ENCODE data around the gene GUCA2B. TPM values are rescaled to one million over a fixed set of nuclear protein-coding genes. Genes with fewer than 3 reads are reported as not detected.

The GUCA2B gene
- total RNA-seq, 4 donors from 2014 or later: 116 to 259 (median 223) TPM; not detected in 1

GRCh38 chr1:42137766-42138165 is 15.4 kb upstream of the GUCA2B start:
- H3K36me3 ChIP-seq: no peaks in the 10 kb centered on the region
- TF ChIP-seq, protein P1, sequence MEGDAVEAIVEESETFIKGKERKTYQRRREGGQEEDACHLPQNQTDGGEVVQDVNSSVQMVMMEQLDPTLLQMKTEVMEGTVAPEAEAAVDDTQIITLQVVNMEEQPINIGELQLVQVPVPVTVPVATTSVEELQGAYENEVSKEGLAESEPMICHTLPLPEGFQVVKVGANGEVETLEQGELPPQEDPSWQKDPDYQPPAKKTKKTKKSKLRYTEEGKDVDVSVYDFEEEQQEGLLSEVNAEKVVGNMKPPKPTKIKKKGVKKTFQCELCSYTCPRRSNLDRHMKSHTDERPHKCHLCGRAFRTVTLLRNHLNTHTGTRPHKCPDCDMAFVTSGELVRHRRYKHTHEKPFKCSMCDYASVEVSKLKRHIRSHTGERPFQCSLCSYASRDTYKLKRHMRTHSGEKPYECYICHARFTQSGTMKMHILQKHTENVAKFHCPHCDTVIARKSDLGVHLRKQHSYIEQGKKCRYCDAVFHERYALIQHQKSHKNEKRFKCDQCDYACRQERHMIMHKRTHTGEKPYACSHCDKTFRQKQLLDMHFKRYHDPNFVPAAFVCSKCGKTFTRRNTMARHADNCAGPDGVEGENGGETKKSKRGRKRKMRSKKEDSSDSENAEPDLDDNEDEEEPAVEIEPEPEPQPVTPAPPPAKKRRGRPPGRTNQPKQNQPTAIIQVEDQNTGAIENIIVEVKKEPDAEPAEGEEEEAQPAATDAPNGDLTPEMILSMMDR (IDR thresholded peaks at IDR 0.05): no peak
- no peak for TF ChIP-seq EP300 (IDR thresholded peaks at IDR 0.05; ENCODE audit: low read depth)
- TF ChIP-seq POLR2AphosphoS5 (IDR thresholded peaks at IDR 0.05): no peak
- TF ChIP-seq POLR2A (IDR thresholded peaks at IDR 0.05): no peak
- no peaks in the 10 kb centered on the region for H3K4me1 ChIP-seq
- no peak overlapping the region for H3K27ac ChIP-seq
- intact Hi-C loops (cut with DNase I; ENCODE audit: low total_unique reads) (no loop called here), in situ Hi-C loops (cut with MboI; ENCODE audit: low pct_ligation_motif_present in 1 of 4, low pct_unique_long_range_greater_than_20kb in 1 of 4, low sequenced_read_pairs in 3 of 4) (loop anchor here in 1 of 4 donors (25.0 kb wide), 2 partner anchors 575 to 600 kb away; partner anchors contain the start of gene CLDN19)
- no peak for DNase-seq
- peaks cover 16% of the 10 kb centered on the region for H3K27me3 ChIP-seq
- WGBS, 2 donors (ENCODE audit: low coverage in 1 of 2): 70 to 80% methylated on average over 2 to 10 of the region's 10 CpGs
- no peak overlapping the region for H3K4me3 ChIP-seq
- H3K9me3 ChIP-seq: no peaks in the 10 kb centered on the region

GRCh38 chr1:42138586-42138985 is 14.6 kb upstream of the GUCA2B start:
- H3K27ac ChIP-seq: no peak overlapping the region
- no peaks in the 10 kb centered on the region for H3K36me3 ChIP-seq
- intact Hi-C loops (cut with DNase I; ENCODE audit: low total_unique reads) (no loop called here), in situ Hi-C loops (cut with MboI; ENCODE audit: low pct_ligation_motif_present in 1 of 4, low pct_unique_long_range_greater_than_20kb in 1 of 4, low sequenced_read_pairs in 3 of 4) (loop anchor here in 1 of 4 donors (25.0 kb wide), 2 partner anchors 576 to 599 kb away; partner anchors contain the start of gene CLDN19)
- DNase-seq: no peak
- TF ChIP-seq, protein P1 (IDR thresholded peaks at IDR 0.05): no peak
- WGBS, 2 donors (ENCODE audit: low coverage in 1 of 2): 86 to 92% methylated on average over 2 to 4 of the region's 4 CpGs
- no peak overlapping the region for H3K4me3 ChIP-seq
- H3K27me3 ChIP-seq: peaks cover 16% of the 10 kb centered on the region
- no peaks in the 10 kb centered on the region for H3K9me3 ChIP-seq
- H3K4me1 ChIP-seq: no peaks in the 10 kb centered on the region

- in situ Hi-C loops (cut with MboI; ENCODE audit: low pct_ligation_motif_present in 1 of 4, low pct_unique_long_range_greater_than_20kb in 1 of 4, low sequenced_read_pairs in 3 of 4) (loop anchor here in 1 of 4 donors (25.0 kb wide), 2 partner anchors 577 to 598 kb away; partner anchors contain the start of gene CLDN19), intact Hi-C loops (cut with DNase I; ENCODE audit: low total_unique reads) (no loop called here)
- 95 to 97% methylated on average over 3 of the region's 3 CpGs for WGBS, 2 donors (ENCODE audit: low coverage in 1 of 2)
- Histone ChIP-seq H3K27me3 (peaks cover 16% of the 10 kb centered on the region), H3K27ac (no peak overlapping the region), H3K4me1 (no peaks in the 10 kb centered on the region), H3K4me3 (no peak overlapping the region), H3K36me3 (no peaks in the 10 kb centered on the region), H3K9me3 (no peaks in the 10 kb centered on the region)
- DNase-seq: no peak
- TF ChIP-seq POLR2AphosphoS5 (IDR thresholded peaks at IDR 0.05): no peak
- TF ChIP-seq POLR2A (IDR thresholded peaks at IDR 0.05): no peak
- no peak for TF ChIP-seq EP300 (IDR thresholded peaks at IDR 0.05; ENCODE audit: low read depth)
- TF ChIP-seq, protein P1 (IDR thresholded peaks at IDR 0.05): no peak
Measured at GRCh38 chr1:42139444-42139843, 13.8 kb upstream of the GUCA2B start.

DNA sequence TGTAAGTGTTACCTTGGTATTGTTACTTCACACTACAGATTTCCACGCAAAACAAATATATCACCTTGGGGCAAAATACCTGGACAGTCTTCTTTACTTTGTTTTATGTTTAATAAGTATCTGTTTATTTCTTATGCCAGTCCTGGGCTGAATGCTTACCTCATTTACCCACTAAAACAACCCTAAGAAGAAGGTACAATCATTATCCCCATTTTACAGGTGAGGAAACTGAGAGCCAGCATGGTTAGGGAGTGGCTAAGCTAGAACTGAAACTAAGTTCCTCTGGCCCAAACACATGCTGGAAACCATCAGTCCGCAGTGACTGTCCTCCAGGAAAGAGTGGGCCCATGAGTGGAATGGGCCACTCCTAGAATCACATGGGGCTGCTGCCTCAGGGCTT is 13.0 kb upstream of the GUCA2B start:
- peaks cover 16% of the 10 kb centered on the region for H3K27me3 ChIP-seq
- WGBS, 2 donors (ENCODE audit: low coverage in 1 of 2): 84 to 100% methylated on average over 2 of the region's 2 CpGs
- intact Hi-C loops (cut with DNase I; ENCODE audit: low total_unique reads): no loop called here
- H3K4me3 ChIP-seq: no peak overlapping the region
- TF ChIP-seq EP300 (IDR thresholded peaks at IDR 0.05; ENCODE audit: low read depth) (no peak), POLR2A (IDR thresholded peaks at IDR 0.05) (no peak), POLR2AphosphoS5 (IDR thresholded peaks at IDR 0.05) (no peak)
- TF ChIP-seq, protein P1 (IDR thresholded peaks at IDR 0.05): no peak
- no peaks in the 10 kb centered on the region for H3K36me3 ChIP-seq
- H3K27ac ChIP-seq: no peak overlapping the region
- H3K9me3 ChIP-seq: no peaks in the 10 kb centered on the region
- no peak for DNase-seq
- in situ Hi-C loops (cut with MboI; ENCODE audit: low pct_ligation_motif_present in 1 of 4, low pct_unique_long_range_greater_than_20kb in 1 of 4, low sequenced_read_pairs in 3 of 4): loop anchor here in 1 of 4 donors (25.0 kb wide), 2 partner anchors 578 to 597 kb away; partner anchors contain the start of gene CLDN19
- no peaks in the 10 kb centered on the region for H3K4me1 ChIP-seq

All from transverse colon (tissue), 4 donors.